MM.1S (cell line): ENCODE data around the gene GPR176.
A peak's percentile ranks its signal among the peaks of the same experiment; 100 is the strongest.

Experiments
- DNase-seq: peaks from one replicate; pipeline ENCODE4 v3.0.0-alpha.2; 2015
- H2AFZ ChIP-seq: fragments of 300-600 bp; sonication (generic); 2 replicates; pipeline ENCODE4 v1.6.0; 2016; ENCODE audit warnings: antibody characterized with exemption, low read length
- H3F3A ChIP-seq: fragments of 300-600 bp; sonication (generic); 2 replicates; pipeline ENCODE4 v1.6.1; 2016; ENCODE audit warnings: mild to moderate bottlenecking, antibody characterized with exemption, low read length, moderate library complexity, mixed read lengths; ENCODE audit not compliant: insufficient read depth
- H3K27ac ChIP-seq: fragments of 300-600 bp; sonication (generic); 2 replicates; pipeline ENCODE4 v1.5.1; 2016; ENCODE audit warnings: mild to moderate bottlenecking, low read length
- H3K27me3 ChIP-seq: fragments of 300-600 bp; sonication (generic); replicated peaks from 2 replicates; pipeline ENCODE4 v1.6.0; 2016; ENCODE audit warnings: low read length; ENCODE audit not compliant: insufficient read depth
- H3K36me3 ChIP-seq: fragments of 300-600 bp; sonication (generic); replicated peaks from 2 replicates; pipeline ENCODE4 v1.6.1; 2016; ENCODE audit warnings: mild to moderate bottlenecking, low read length, mixed read lengths; ENCODE audit not compliant: insufficient read depth
- H3K4me1 ChIP-seq: fragments of 300-600 bp; sonication (generic); 2 replicates; pipeline ENCODE4 v1.6.1; 2016; ENCODE audit warnings: low read length, mixed read lengths
- H3K4me2 ChIP-seq: fragments of 300-600 bp; sonication (generic); 2 replicates; pipeline ENCODE4 v1.6.0; 2016; ENCODE audit warnings: low read depth, low read length
- H3K4me3 ChIP-seq: fragments of 300-600 bp; sonication (generic); 2 replicates; pipeline ENCODE4 v1.5.1; 2016; ENCODE audit warnings: low read length, mixed read lengths
- H3K79me2 ChIP-seq: fragments of 300-600 bp; sonication (generic); 2 replicates; pipeline ENCODE4 v1.6.1; 2016; ENCODE audit warnings: mixed run types, low read length, mixed read lengths
- H3K9ac ChIP-seq: fragments of 300-600 bp; sonication (generic); 2 replicates; pipeline ENCODE4 v1.6.1; 2016; ENCODE audit warnings: low read length, mixed read lengths
- H3K9me2 ChIP-seq: fragments of 300-600 bp; sonication (generic); replicated peaks from 2 replicates; pipeline ENCODE4 v1.6.1; 2016; ENCODE audit warnings: mild to moderate bottlenecking, low read length, mixed read lengths; ENCODE audit not compliant: insufficient read depth
- H3K9me3 ChIP-seq: fragments of 300-600 bp; sonication (generic); replicated peaks from 2 replicates; pipeline ENCODE4 v1.6.1; 2016; ENCODE audit warnings: mild to moderate bottlenecking, low read length, mixed read lengths; ENCODE audit not compliant: insufficient read depth
- H4K20me1 ChIP-seq: fragments of 300-600 bp; sonication (generic); 2 replicates; pipeline ENCODE4 v1.6.1; 2016; ENCODE audit warnings: mild to moderate bottlenecking, low read length, moderate library complexity, mixed read lengths; ENCODE audit not compliant: insufficient read depth
- EZH2 ChIP-seq: fragments of 300-600 bp; sonication (generic); optimal IDR thresholded peaks from 2 replicates; pipeline ENCODE3; 2017; ENCODE audit warnings: low read depth, mild to moderate bottlenecking, antibody characterized with exemption, low read length, mixed read lengths
- EZH2phosphoT487 ChIP-seq: fragments of 300-600 bp; sonication (generic); IDR thresholded peaks from 2 replicates; pipeline ENCODE4 v1.6.1; 2018; ENCODE audit warnings: antibody characterized with exemption, low read length
- TF ChIP-seq, protein P1 (sequence below): fragments of 300-600 bp; sonication (generic); IDR thresholded peaks from 2 replicates; pipeline ENCODE4 v1.5.1; 2016; ENCODE audit warnings: antibody characterized with exemption, low read length, mixed read lengths

Gene GPR176, protein sequence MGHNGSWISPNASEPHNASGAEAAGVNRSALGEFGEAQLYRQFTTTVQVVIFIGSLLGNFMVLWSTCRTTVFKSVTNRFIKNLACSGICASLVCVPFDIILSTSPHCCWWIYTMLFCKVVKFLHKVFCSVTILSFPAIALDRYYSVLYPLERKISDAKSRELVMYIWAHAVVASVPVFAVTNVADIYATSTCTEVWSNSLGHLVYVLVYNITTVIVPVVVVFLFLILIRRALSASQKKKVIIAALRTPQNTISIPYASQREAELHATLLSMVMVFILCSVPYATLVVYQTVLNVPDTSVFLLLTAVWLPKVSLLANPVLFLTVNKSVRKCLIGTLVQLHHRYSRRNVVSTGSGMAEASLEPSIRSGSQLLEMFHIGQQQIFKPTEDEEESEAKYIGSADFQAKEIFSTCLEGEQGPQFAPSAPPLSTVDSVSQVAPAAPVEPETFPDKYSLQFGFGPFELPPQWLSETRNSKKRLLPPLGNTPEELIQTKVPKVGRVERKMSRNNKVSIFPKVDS

DNA sequence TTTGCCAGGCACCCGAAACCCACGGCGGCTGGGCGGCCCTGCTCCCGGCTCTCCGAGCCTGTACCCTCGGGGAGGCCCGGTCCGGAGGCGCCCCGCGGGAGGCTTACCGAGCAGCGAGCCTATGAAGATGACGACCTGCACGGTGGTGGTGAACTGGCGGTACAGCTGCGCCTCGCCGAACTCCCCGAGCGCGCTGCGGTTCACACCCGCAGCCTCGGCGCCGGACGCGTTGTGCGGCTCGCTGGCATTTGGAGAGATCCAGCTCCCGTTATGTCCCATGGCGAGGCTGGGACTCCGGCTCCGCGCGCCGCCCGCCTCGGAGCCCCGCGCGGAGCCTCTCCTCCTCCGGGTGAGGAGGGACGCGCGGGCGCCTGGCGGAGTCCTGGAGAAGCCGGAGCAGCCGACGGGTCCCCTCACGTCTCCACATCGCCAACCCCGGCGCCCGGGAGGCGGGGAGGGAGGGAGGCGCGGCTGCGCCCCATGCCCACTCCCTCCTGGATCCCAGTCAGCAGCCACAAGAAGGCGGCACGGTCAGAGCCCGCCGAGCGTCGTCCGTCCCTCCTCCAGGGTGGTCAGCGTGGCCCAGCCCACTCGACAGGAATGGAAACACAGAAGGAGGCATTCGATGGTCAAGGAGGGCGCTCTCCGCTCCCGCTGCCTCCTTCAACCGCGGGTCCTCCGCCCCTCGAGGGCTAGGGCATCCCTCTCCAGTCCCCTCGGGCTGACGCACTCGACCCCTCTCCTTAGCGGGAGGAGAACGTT is at the start of gene GPR176:
Gene GPR176, minus strand, starts transcription at position 519 of the 762 bp plus-strand sequence. Its CDS starts 240 bp downstream, at position 279.
- H3K27ac ChIP-seq, result no peak within 1 kb of the TSS

DNA sequence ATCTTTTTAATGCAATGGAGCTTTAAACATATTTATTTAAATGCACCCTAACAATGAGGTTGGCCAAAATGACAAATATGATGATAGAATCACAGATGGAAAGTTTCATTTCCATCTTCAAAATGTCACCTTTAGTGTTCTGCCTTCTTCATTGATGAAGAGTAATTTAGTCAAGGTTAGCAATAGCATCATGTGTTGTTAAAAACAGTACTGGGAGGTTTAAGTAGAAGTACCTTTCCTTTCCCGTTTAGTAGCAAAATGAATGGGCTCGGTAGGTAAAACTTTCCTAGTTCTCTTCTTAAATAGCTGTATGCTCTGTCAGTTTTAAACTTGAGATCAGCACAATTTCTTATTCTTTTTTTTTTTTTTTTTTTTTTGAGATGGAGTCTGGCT is 48.9 kb upstream of the GPR176 start:
- no peaks in the 10 kb centered on the region for H3K9me2 ChIP-seq

More for the DNA sequence above, at the start of gene GPR176:
- H2AFZ ChIP-seq, result peak within 1 kb of the TSS; percentile 96
- no peaks in the 10 kb centered on the region for H3K9me2 ChIP-seq
- peaks cover 14% of the 10 kb centered on the region for H3K27me3 ChIP-seq
- H3K4me3 ChIP-seq, result peak within 1 kb of the TSS; percentile 86
- peaks cover 4% of the 10 kb centered on the region; the same call in 1 of the 2 replicates for H3K4me1 ChIP-seq
- H3K9ac ChIP-seq, result peak within 1 kb of the TSS; percentile 65
- peak within 1 kb of the TSS; percentile 91 for H3K4me2 ChIP-seq
- no peaks in the 10 kb centered on the region for H3K36me3 ChIP-seq
- H3K79me2 ChIP-seq, result no peaks in the 10 kb centered on the region
- H4K20me1 ChIP-seq, result no peaks in the 10 kb centered on the region
- no peak for TF ChIP-seq EZH2phosphoT487
- TF ChIP-seq EZH2, result no peak
- TF ChIP-seq, protein P1, sequence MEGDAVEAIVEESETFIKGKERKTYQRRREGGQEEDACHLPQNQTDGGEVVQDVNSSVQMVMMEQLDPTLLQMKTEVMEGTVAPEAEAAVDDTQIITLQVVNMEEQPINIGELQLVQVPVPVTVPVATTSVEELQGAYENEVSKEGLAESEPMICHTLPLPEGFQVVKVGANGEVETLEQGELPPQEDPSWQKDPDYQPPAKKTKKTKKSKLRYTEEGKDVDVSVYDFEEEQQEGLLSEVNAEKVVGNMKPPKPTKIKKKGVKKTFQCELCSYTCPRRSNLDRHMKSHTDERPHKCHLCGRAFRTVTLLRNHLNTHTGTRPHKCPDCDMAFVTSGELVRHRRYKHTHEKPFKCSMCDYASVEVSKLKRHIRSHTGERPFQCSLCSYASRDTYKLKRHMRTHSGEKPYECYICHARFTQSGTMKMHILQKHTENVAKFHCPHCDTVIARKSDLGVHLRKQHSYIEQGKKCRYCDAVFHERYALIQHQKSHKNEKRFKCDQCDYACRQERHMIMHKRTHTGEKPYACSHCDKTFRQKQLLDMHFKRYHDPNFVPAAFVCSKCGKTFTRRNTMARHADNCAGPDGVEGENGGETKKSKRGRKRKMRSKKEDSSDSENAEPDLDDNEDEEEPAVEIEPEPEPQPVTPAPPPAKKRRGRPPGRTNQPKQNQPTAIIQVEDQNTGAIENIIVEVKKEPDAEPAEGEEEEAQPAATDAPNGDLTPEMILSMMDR, result no peak
- DNase-seq, result no peak
- H3F3A ChIP-seq, result no peaks in the 10 kb centered on the region
- H3K9me3 ChIP-seq, result no peaks in the 10 kb centered on the region

DNA sequence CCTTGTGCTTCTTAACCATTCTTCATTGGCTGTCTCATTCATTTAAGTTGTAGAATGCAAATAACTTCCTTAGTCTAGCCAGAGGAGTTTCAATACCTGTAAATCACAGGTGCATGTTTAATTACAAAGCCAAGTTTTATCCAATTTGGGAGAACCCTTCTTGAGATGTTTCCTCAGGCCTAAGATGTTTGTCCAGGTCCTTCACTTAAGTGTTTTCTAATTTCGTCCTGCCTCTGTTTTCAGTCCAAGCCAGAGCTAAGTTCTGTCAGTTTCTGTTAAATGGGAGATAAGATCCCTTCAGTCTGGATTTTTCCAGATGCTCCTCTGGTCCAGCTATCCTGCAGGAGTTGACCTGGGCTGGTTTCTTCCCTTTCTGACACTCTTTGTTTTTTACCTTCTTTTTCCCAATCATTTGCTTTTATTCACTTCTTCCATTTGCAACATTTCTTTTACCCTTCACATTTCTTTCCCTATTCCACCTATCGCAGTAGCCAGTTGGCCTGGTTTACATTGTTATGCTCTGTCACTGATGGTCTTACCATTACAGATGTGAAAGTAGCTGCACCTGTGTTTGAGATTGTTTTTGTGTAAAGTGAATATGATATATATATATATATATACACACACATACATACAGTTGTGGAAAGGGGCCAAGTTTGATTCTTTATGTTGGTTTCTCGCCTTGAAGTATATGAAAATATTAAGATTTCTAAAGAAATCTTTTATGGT is 48.4 kb upstream of the GPR176 start:
- H3K9me3 ChIP-seq, result no peaks in the 10 kb centered on the region
- no peak overlapping the region for H3K4me3 ChIP-seq
- 0 out of 2 replicates have a peak overlapping the region, but pooled peaks have one; percentile 7 for H3K4me2 ChIP-seq
- H2AFZ ChIP-seq, result no peak overlapping the region
- no peak for DNase-seq
- TF ChIP-seq EZH2 (no peak), EZH2phosphoT487 (no peak)
- TF ChIP-seq, protein P1, result no peak
- H3K36me3 ChIP-seq, result 0 out of 2 replicates have a peak, but pooled peaks cover 9% of the 10 kb centered on the region
- H3K4me1 ChIP-seq, result peaks cover 15% of the 10 kb centered on the region
- H4K20me1 ChIP-seq, result no peaks in the 10 kb centered on the region
- H3K9me2 ChIP-seq, result no peaks in the 10 kb centered on the region
- no peak overlapping the region for H3K27ac ChIP-seq
- H3F3A ChIP-seq, result no peaks in the 10 kb centered on the region
- no peaks in the 10 kb centered on the region for H3K79me2 ChIP-seq
- no peaks in the 10 kb centered on the region for H3K27me3 ChIP-seq
- H3K9ac ChIP-seq, result no peak overlapping the region

More for the DNA sequence above, 48.9 kb upstream of the GPR176 start:
- TF ChIP-seq, protein P1, result no peak
- TF ChIP-seq EZH2phosphoT487 (no peak), EZH2 (no peak)
- Histone ChIP-seq H3K4me3 (no peak overlapping the region), H3K4me1 (peaks cover 15% of the 10 kb centered on the region), H2AFZ (no peak overlapping the region), H3F3A (no peaks in the 10 kb centered on the region), H3K36me3 (0 out of 2 replicates have a peak, but pooled peaks cover 9% of the 10 kb centered on the region), H3K27ac (no peak overlapping the region), H3K9ac (no peak overlapping the region), H3K79me2 (no peaks in the 10 kb centered on the region), H4K20me1 (no peaks in the 10 kb centered on the region), H3K4me2 (no peak overlapping the region), H3K27me3 (no peaks in the 10 kb centered on the region), H3K9me3 (no peaks in the 10 kb centered on the region)
- DNase-seq, result no peak
